HepG2 (cell line): ENCODE results near the gene ADORA2B. TPM values are rescaled to one million over a fixed set of nuclear protein-coding genes. Genes with fewer than 3 reads are reported as not detected.

ENCODE experiments used
- ATAC-seq: fragments of 200-7000 bp; cut with Tn5 transposase; 3 replicates; pipeline ENCODE4 v1.9.1; 2020; ENCODE audit warnings: mild to moderate bottlenecking, moderate library complexity
- BruUV-seq: library from RNA; stranded (reverse); fragments of 400-500 nt; replicated peaks from 2 replicates; lab custom pipeline; 2021; lab: Mats Ljungman, UMichigan
- CTCF ChIA-PET: fragments of 300-600 bp; formaldehyde crosslinking; extraction: SDS; loops from one replicate; lab custom pipeline; 2021; ENCODE audit warnings: low total read pairs, inconsistent platforms, low intra/inter-chr PET ratio; lab: Yijun Ruan, JAX
- POLR2A ChIA-PET: fragments of 350-600 bp; sonication (Branson Sonifier 250); formaldehyde crosslinking; loops from one replicate; lab custom pipeline; 2020; ENCODE audit warnings: antibody characterized with exemption, inconsistent platforms; lab: Yijun Ruan, JAX
- DNase-seq: peaks from one replicate; pipeline ENCODE4 v3.0.0-alpha.2; 2015; ENCODE audit warnings: low spot score
- FAIRE-seq: peaks from 3 replicates; lab custom pipeline; 2011; peaks lifted over from hg19 to GRCh38; lab: Jason Lieb, UNC
- H2AFZ ChIP-seq: one replicate; pipeline ENCODE4 v1.6.1; 2011; ENCODE audit warnings: low read length, inconsistent platforms
- H3K27ac ChIP-seq: fragments of 300-600 bp; 3 replicates; pipeline ENCODE4 v1.8.0; 2011; ENCODE audit warnings: mixed run types, mild to moderate bottlenecking, mixed read lengths, low read length, inconsistent platforms; ENCODE audit not compliant: insufficient read depth; ENCODE audit errors: extremely low read length
- H3K27me3 ChIP-seq, 2 experiments: fragments of 200-600 bp in 1 of 2; 2 replicates in 1 of 2; 3 replicates in 1 of 2; pipeline versions ENCODE4 v1.6.0 to v1.8.0; 2011; ENCODE audit warnings: low read length in 2 of 2, mild to moderate bottlenecking in 2 of 2, moderate library complexity in 2 of 2, inconsistent platforms in 1 of 2; ENCODE audit not compliant: insufficient read depth in 2 of 2, control insufficient read depth in 1 of 2
- H3K36me3 ChIP-seq, 2 experiments: fragments of 200-600 bp in 1 of 2; replicated peaks in 1 of 2; 2 replicates in 1 of 2; 3 replicates in 1 of 2; pipeline versions ENCODE4 v1.5.1 to v1.8.0; 2011; ENCODE audit warnings: low read length in 2 of 2, inconsistent platforms in 1 of 2; ENCODE audit not compliant: insufficient read depth in 2 of 2, control insufficient read depth in 1 of 2
- H3K4me1 ChIP-seq: 2 replicates; pipeline ENCODE4 v1.5.1; 2012; ENCODE audit warnings: low read length, inconsistent platforms; ENCODE audit not compliant: insufficient read depth
- H3K4me2 ChIP-seq: 2 replicates; pipeline ENCODE4 v1.6.0; 2011; ENCODE audit warnings: low read depth, low read length, inconsistent platforms
- H3K4me3 ChIP-seq, 3 experiments: fragments of 200-600 bp in 1 of 3; sonication (generic), shearing (Covaris generic) in 1 of 3; replicated peaks in 1 of 3; 2 replicates each; pipeline ENCODE4 v1.5.1; 2011 to 2016; ENCODE audit warnings: low read length in 3 of 3, inconsistent platforms in 2 of 3, low read depth in 2 of 3, mild to moderate bottlenecking in 2 of 3, control low read depth in 1 of 3, mixed read lengths in 1 of 3; ENCODE audit not compliant: insufficient read depth in 1 of 3
- H3K79me2 ChIP-seq: one replicate; pipeline ENCODE4 v1.6.1; 2011; ENCODE audit warnings: low read length, inconsistent platforms; ENCODE audit not compliant: insufficient read depth
- H3K9ac ChIP-seq: 2 replicates; pipeline ENCODE4 v1.6.0; 2011; ENCODE audit warnings: mild to moderate bottlenecking, low read depth, low read length, inconsistent platforms; ENCODE audit not compliant: insufficient read depth
- H3K9me3 ChIP-seq: 2 replicates; pipeline ENCODE4 v1.5.1; 2012; ENCODE audit warnings: mild to moderate bottlenecking, low read length
- H4K20me1 ChIP-seq: 2 replicates; pipeline ENCODE4 v1.6.0; 2011; ENCODE audit warnings: inconsistent platforms, mild to moderate bottlenecking, low read length, moderate library complexity; ENCODE audit not compliant: insufficient read depth
- SP5 ChIP-seq: IDR thresholded peaks from 2 replicates; pipeline ENCODE4 v1.6.1; 2016; ENCODE audit warnings: low read depth, borderline replicate concordance
- ZNF354B ChIP-seq: sonication (generic); formaldehyde crosslinking; IDR thresholded peaks from 2 replicates; pipeline ENCODE4 v1.8.0; 2022; ENCODE audit warnings: mild to moderate bottlenecking, missing genetic modification reagents
- ZNF510 ChIP-seq: sonication (generic); formaldehyde crosslinking; IDR thresholded peaks from 2 replicates; pipeline ENCODE4 v1.4.0; 2020; ENCODE audit warnings: low read depth, mild to moderate bottlenecking, missing genetic modification reagents
- ZNF660 ChIP-seq: sonication (generic); formaldehyde crosslinking; IDR thresholded peaks from 2 replicates; pipeline ENCODE4 v1.5.1; 2020; ENCODE audit warnings: mild to moderate bottlenecking, low read depth, missing genetic modification reagents, borderline replicate concordance
- WGBS: methylation state at CpG from one replicate; pipeline ENCODE4 v1.1.6; 2017; ENCODE audit warnings: low lambda C conversion rate; 5-methylcytosine and 5-hydroxymethylcytosine counted together
- in situ Hi-C: cut with HindIII; loops from 2 replicates; pipeline ENCODE4 v1.10.0; 2017; ENCODE audit warnings: low pct_unique_long_range_greater_than_20kb; ENCODE audit not compliant: extremely low pct_ligation_motif_present
- intact Hi-C: fragments of 100-400 bp; cut with micrococcal nuclease; formaldehyde crosslinking; loops from one replicate; pipeline ENCODE4 v1.10.0; 2022; ENCODE audit not compliant: unreplicated experiment
- polyA plus RNA-seq, 8 experiments: library from polyadenylated mRNA; depleted of rRNA in 3 of 8; stranded (reverse) in 7 of 8; unstranded in 1 of 8; fragments of >200 nt; fragmentation: Illumina TruSeq in 4 of 8; extraction: Trizol in 4 of 8; gene quantifications; 2 replicates each; pipeline versions ENCODE4 v1.2.1 to v1.2.3, GENCODE V29; 2011 to 2016; ENCODE audit warnings: low read depth in 4 of 8, missing spikeins in 1 of 8, mixed read lengths in 1 of 8; ENCODE audit not compliant: insufficient read depth in 1 of 8
- total RNA-seq, 5 experiments: library from RNA; depleted of rRNA; stranded (reverse); fragments of >200 nt; fragmentation: Illumina TruSeq; extraction: Trizol; gene quantifications; 2 replicates each; pipeline ENCODE4 v1.2.3, GENCODE V29; 2016; ENCODE audit warnings: low read depth in 1 of 5
- TF ChIP-seq, protein P1 (sequence below): sonication (generic); formaldehyde crosslinking; IDR thresholded peaks from 2 replicates; pipeline ENCODE4 v1.5.1; 2020; ENCODE audit warnings: mild to moderate bottlenecking, missing genetic modification reagents, moderate library complexity

Gene ADORA2B
- total and polyA plus RNA-seq, 2 of the 13 experiments (the other 11 are each of a cell fraction or from before 2014, with no cell fraction given) = 10.4 to 20.0 TPM

DNA sequence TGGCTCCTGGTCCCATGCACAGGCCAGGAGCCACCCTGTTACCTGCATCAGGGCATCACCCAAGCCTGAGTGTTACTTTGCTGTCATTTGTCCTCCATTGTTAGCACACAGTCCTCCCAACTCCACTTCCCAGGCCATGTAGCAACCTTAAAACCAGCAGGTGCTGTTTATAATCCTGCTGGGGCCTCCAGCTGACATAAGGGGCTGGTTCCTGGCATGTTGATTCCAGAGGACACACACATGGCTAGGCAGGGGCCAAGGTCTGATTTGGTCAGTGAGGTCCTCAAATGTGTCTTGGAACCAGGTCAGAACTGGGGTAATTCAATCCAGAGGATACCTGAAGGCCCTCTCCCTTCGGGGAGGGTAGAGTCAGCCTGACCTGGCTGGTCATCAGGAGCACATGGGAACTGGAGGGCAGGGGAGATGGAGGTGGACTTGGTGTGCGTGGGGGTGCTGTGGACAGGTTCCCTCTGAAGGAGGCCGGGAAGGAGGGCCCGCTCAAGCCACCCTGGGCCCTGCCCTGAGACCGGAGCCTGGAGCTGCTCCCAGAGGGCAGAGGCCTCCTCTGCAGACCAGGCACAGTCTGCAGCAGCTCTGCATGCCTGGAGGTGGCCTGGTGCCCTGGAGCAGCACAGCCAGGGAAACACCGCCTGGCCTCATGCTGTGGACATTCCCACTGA is 6.6 kb downstream of the ADORA2B start:
- no TSS peak for BruUV-seq
- WGBS = 100% methylated on average over 2 of the region's 6 CpGs
- Histone ChIP-seq H3K27ac (no peak overlapping the region), H3K9ac (no peak overlapping the region), H4K20me1 (no peaks in the 10 kb centered on the region), H3K27me3 (no peaks in the 10 kb centered on the region; a peak in 1 of 5 replicates), H3K4me3 (no peak overlapping the region), H2AFZ (no peak overlapping the region), H3K9me3 (no peaks in the 10 kb centered on the region), H3K79me2 (peaks cover 27% of the 10 kb centered on the region), H3K4me2 (no peak overlapping the region), H3K4me1 (peaks cover 36% of the 10 kb centered on the region), H3K36me3 (peaks cover 7 to 10% of the 10 kb centered on the region in 2 experiments; a peak in 4 of 5 replicates)
- ATAC-seq = peak; percentile 39; the same call in 1 of the 3 replicates
- no peak for TF ChIP-seq ZNF354B
- TF ChIP-seq, protein P1, sequence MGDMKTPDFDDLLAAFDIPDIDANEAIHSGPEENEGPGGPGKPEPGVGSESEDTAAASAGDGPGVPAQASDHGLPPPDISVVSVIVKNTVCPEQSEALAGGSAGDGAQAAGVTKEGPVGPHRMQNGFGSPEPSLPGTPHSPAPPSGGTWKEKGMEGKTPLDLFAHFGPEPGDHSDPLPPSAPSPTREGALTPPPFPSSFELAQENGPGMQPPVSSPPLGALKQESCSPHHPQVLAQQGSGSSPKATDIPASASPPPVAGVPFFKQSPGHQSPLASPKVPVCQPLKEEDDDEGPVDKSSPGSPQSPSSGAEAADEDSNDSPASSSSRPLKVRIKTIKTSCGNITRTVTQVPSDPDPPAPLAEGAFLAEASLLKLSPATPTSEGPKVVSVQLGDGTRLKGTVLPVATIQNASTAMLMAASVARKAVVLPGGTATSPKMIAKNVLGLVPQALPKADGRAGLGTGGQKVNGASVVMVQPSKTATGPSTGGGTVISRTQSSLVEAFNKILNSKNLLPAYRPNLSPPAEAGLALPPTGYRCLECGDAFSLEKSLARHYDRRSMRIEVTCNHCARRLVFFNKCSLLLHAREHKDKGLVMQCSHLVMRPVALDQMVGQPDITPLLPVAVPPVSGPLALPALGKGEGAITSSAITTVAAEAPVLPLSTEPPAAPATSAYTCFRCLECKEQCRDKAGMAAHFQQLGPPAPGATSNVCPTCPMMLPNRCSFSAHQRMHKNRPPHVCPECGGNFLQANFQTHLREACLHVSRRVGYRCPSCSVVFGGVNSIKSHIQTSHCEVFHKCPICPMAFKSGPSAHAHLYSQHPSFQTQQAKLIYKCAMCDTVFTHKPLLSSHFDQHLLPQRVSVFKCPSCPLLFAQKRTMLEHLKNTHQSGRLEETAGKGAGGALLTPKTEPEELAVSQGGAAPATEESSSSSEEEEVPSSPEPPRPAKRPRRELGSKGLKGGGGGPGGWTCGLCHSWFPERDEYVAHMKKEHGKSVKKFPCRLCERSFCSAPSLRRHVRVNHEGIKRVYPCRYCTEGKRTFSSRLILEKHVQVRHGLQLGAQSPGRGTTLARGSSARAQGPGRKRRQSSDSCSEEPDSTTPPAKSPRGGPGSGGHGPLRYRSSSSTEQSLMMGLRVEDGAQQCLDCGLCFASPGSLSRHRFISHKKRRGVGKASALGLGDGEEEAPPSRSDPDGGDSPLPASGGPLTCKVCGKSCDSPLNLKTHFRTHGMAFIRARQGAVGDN (CRISPR knock-in tag) = peak; percentile 26; the same call in 1 of the 2 replicates
- no peak for TF ChIP-seq ZNF660 (CRISPR knock-in tag)
- TF ChIP-seq ZNF510 (CRISPR knock-in tag) = no peak
- no peak for TF ChIP-seq SP5 (CRISPR knock-in tag)
- in situ Hi-C loops (no loop called here), intact Hi-C loops (no loop called here)
- POLR2A ChIA-PET = interaction anchor here (1.4 kb wide), 1 partner anchor 48 kb away, joined by 3 read pairs; the partner anchor contains the start of genes TTC19 and ZSWIM7
- FAIRE-seq = no peak
- DNase-seq = no peak
- CTCF ChIA-PET = no interaction called here
